Cardiac muscle cell (in vitro differentiated cells and primary cell): ENCODE measurements around the gene PTPRC. TPM values are rescaled to one million over a fixed set of nuclear protein-coding genes. Genes with fewer than 3 reads are reported as not detected.

ENCODE experiments used
- DNase-seq, 2 donors: peaks; one replicate each; pipeline versions ENCODE4 v3.0.0 to v3.0.0-alpha.2; 2010 to 2017; ENCODE audit warnings: low read depth in 1 of 2, low spot score in 1 of 2
- H3K27ac ChIP-seq: fragments of 200-600 bp; sonication (generic); 2 replicates; pipeline ENCODE4 v1.5.1; 2016
- H3K27me3 ChIP-seq: fragments of 200-600 bp; sonication (generic); 2 replicates; pipeline ENCODE4 v1.6.0; 2016; ENCODE audit warnings: control low read depth
- H3K36me3 ChIP-seq: fragments of 200-600 bp; sonication (generic); 2 replicates; pipeline ENCODE4 v1.5.1; 2016; ENCODE audit warnings: control low read depth
- H3K4me1 ChIP-seq: fragments of 200-600 bp; sonication (generic); 2 replicates; pipeline ENCODE4 v1.8.1; 2017; ENCODE audit warnings: low read depth, mild to moderate bottlenecking, mixed run types
- H3K4me3 ChIP-seq: fragments of 200-600 bp; sonication (generic); 2 replicates; pipeline ENCODE4 v1.5.1; 2016; ENCODE audit warnings: mild to moderate bottlenecking
- H3K9me3 ChIP-seq: fragments of 200-600 bp; sonication (generic); 2 replicates; pipeline ENCODE4 v1.5.1; 2017; ENCODE audit warnings: low read depth, mild to moderate bottlenecking, control low read depth
- CTCF ChIP-seq: IDR thresholded peaks from 2 replicates; pipeline ENCODE4 v1.5.1; 2012; ENCODE audit warnings: low read depth, mild to moderate bottlenecking, low read length
- polyA plus RNA-seq: library from polyadenylated mRNA; unstranded; fragments of >200 nt; fragmentation: Nextera tagmentation; extraction: Ambion mirVana; gene quantifications from 2 replicates; pipeline ENCODE4 v1.2.1, GENCODE V29; 2016
- total RNA-seq: library from RNA; depleted of rRNA; stranded (reverse); fragments of >200 nt; gene quantifications from 2 replicates; pipeline ENCODE4 v1.2.3, GENCODE V29; 2016

PTPRC gene
- total and polyA plus RNA-seq, 2 experiments from 2014 or later = not detected

GRCh38 chr1:198660341-198661261 lies 21.8 kb downstream of the PTPRC start:
- no peak for TF ChIP-seq CTCF
- H3K4me3 ChIP-seq = no peak overlapping the region
- no peaks in the 10 kb centered on the region for H3K9me3 ChIP-seq
- no peaks in the 10 kb centered on the region for H3K4me1 ChIP-seq
- H3K27ac ChIP-seq = no peak overlapping the region
- DNase-seq = no peak
- H3K36me3 ChIP-seq = no peaks in the 10 kb centered on the region
- H3K27me3 ChIP-seq = no peaks in the 10 kb centered on the region

- TF ChIP-seq CTCF = no peak
- no peak for DNase-seq
- no peak overlapping the region for H3K27ac ChIP-seq
- H3K4me1 ChIP-seq = no peaks in the 10 kb centered on the region
- H3K9me3 ChIP-seq = no peaks in the 10 kb centered on the region
- no peaks in the 10 kb centered on the region for H3K27me3 ChIP-seq
- no peaks in the 10 kb centered on the region for H3K36me3 ChIP-seq
- H3K4me3 ChIP-seq = no peak overlapping the region
Measured at GRCh38 chr1:198662821-198663220, 24.0 kb downstream of the PTPRC start.

- no peaks in the 10 kb centered on the region for H3K4me1 ChIP-seq
- no peak for DNase-seq
- TF ChIP-seq CTCF = no peak
Measured at GRCh38 chr1:198664068-198664788, 25.4 kb downstream of the PTPRC start.

GRCh38 chr1:198667186-198667585 lies 28.3 kb downstream of the PTPRC start:
- no peak for DNase-seq

More at GRCh38 chr1:198664068-198664788, 25.4 kb downstream of the PTPRC start:
- no peaks in the 10 kb centered on the region for H3K9me3 ChIP-seq
- H3K27me3 ChIP-seq = no peaks in the 10 kb centered on the region
- H3K27ac ChIP-seq = no peak overlapping the region
- H3K36me3 ChIP-seq = no peaks in the 10 kb centered on the region
- no peak overlapping the region for H3K4me3 ChIP-seq

GRCh38 chr1:198667807-198668206 lies 29.0 kb downstream of the PTPRC start:
- Histone ChIP-seq H3K27ac (no peak overlapping the region), H3K9me3 (no peaks in the 10 kb centered on the region), H3K4me3 (no peak overlapping the region), H3K36me3 (no peaks in the 10 kb centered on the region), H3K4me1 (no peaks in the 10 kb centered on the region), H3K27me3 (no peaks in the 10 kb centered on the region)
- no peak for DNase-seq
- no peak for TF ChIP-seq CTCF

More at GRCh38 chr1:198667186-198667585, 28.3 kb downstream of the PTPRC start:
- no peak overlapping the region for H3K27ac ChIP-seq
- H3K9me3 ChIP-seq = no peaks in the 10 kb centered on the region
- no peaks in the 10 kb centered on the region for H3K27me3 ChIP-seq
- H3K4me1 ChIP-seq = no peaks in the 10 kb centered on the region
- no peak for TF ChIP-seq CTCF
- H3K36me3 ChIP-seq = no peaks in the 10 kb centered on the region
- no peak overlapping the region for H3K4me3 ChIP-seq
